Measurements from ENCODE around the gene BPIFA1. TPM values are rescaled to one million over a fixed set of nuclear protein-coding genes. Genes with fewer than 3 reads are reported as not detected.

BPIFA1 gene
- total RNA-seq, 4 donors from 2014 or later = not detected

GRCh38 chr20:33257237-33257636 is 21.4 kb downstream of the BPIFA1 start:
- no peak for ATAC-seq
- in situ Hi-C loops (cut with MboI; ENCODE audit: low sequenced_read_pairs in 4 of 4) (no loop called here), intact Hi-C loops (cut with DNase I; ENCODE audit: low total_unique reads) (no loop called here)

GRCh38 chr20:33259371-33259770 is 23.6 kb downstream of the BPIFA1 start:
- Histone ChIP-seq H3K27ac (no peak overlapping the region), H3K9me3 (no peaks in the 10 kb centered on the region), H3K27me3 (peaks cover 0 to 9% (median 6%) of the 10 kb centered on the region in 3 donors), H3K36me3 (no peaks in the 10 kb centered on the region), H3K4me1 (no peaks in the 10 kb centered on the region), H3K4me3 (no peak overlapping the region)
- intact Hi-C loops (cut with DNase I; ENCODE audit: low total_unique reads) (no loop called here), in situ Hi-C loops (cut with MboI; ENCODE audit: low sequenced_read_pairs in 4 of 4) (no loop called here)
- no peak for TF ChIP-seq CTCF (IDR thresholded peaks at IDR 0.05 in 4 of 5, conservative IDR thresholded peaks at IDR 0.05 in 1 of 5)
- TF ChIP-seq POLR2A (IDR thresholded peaks at IDR 0.05) = no peak
- ATAC-seq = no peak
- DNase-seq = no peak

More at GRCh38 chr20:33257237-33257636, 21.4 kb downstream of the BPIFA1 start:
- Histone ChIP-seq H3K27ac (no peak overlapping the region), H3K36me3 (no peaks in the 10 kb centered on the region), H3K4me3 (no peak overlapping the region), H3K27me3 (peaks cover 0 to 10% (median 9%) of the 10 kb centered on the region in 3 donors), H3K4me1 (no peaks in the 10 kb centered on the region), H3K9me3 (no peaks in the 10 kb centered on the region)
- TF ChIP-seq CTCF (IDR thresholded peaks at IDR 0.05 in 4 of 5, conservative IDR thresholded peaks at IDR 0.05 in 1 of 5) (no peak), POLR2A (IDR thresholded peaks at IDR 0.05) (no peak)
- no peak for DNase-seq

GRCh38 chr20:33261465-33261864 is 25.7 kb downstream of the BPIFA1 start:
- Histone ChIP-seq H3K4me1 (no peaks in the 10 kb centered on the region), H3K4me3 (no peak overlapping the region), H3K27me3 (peaks cover 0 to 6% (median 5%) of the 10 kb centered on the region in 3 donors), H3K9me3 (no peaks in the 10 kb centered on the region), H3K36me3 (no peaks in the 10 kb centered on the region), H3K27ac (no peak overlapping the region)
- TF ChIP-seq POLR2A (IDR thresholded peaks at IDR 0.05) (no peak), CTCF (IDR thresholded peaks at IDR 0.05 in 4 of 5, conservative IDR thresholded peaks at IDR 0.05 in 1 of 5) (no peak)
- DNase-seq (no peak), ATAC-seq (no peak)
- intact Hi-C loops (cut with DNase I; ENCODE audit: low total_unique reads) = no loop called here
- in situ Hi-C loops (cut with MboI; ENCODE audit: low sequenced_read_pairs in 4 of 4) = no loop called here

GRCh38 chr20:33262658-33263065 is 26.9 kb downstream of the BPIFA1 start:
- H3K27ac ChIP-seq = no peak overlapping the region
- no peak for DNase-seq
- H3K4me3 ChIP-seq = no peak overlapping the region
- intact Hi-C loops (cut with DNase I; ENCODE audit: low total_unique reads) (no loop called here), in situ Hi-C loops (cut with MboI; ENCODE audit: low sequenced_read_pairs in 4 of 4) (no loop called here)
- H3K4me1 ChIP-seq = no peaks in the 10 kb centered on the region
- H3K27me3 ChIP-seq = peaks cover 0 to 9% (median 5%) of the 10 kb centered on the region in 3 donors
- TF ChIP-seq CTCF (IDR thresholded peaks at IDR 0.05 in 4 of 5, conservative IDR thresholded peaks at IDR 0.05 in 1 of 5) (no peak), POLR2A (IDR thresholded peaks at IDR 0.05) (no peak)
- H3K36me3 ChIP-seq = no peaks in the 10 kb centered on the region
- no peaks in the 10 kb centered on the region for H3K9me3 ChIP-seq
- no peak for ATAC-seq

GRCh38 chr20:33263784-33264183 is 28.0 kb downstream of the BPIFA1 start:
- intact Hi-C loops (cut with DNase I; ENCODE audit: low total_unique reads) = no loop called here
- no peak for DNase-seq
- TF ChIP-seq POLR2A (IDR thresholded peaks at IDR 0.05) (no peak), CTCF (IDR thresholded peaks at IDR 0.05 in 4 of 5, conservative IDR thresholded peaks at IDR 0.05 in 1 of 5) (no peak)
- no peak overlapping the region for H3K27ac ChIP-seq
- no peaks in the 10 kb centered on the region for H3K36me3 ChIP-seq
- H3K4me3 ChIP-seq = no peak overlapping the region
- no peak for ATAC-seq
- in situ Hi-C loops (cut with MboI; ENCODE audit: low sequenced_read_pairs in 4 of 4) = no loop called here
- no peaks in the 10 kb centered on the region for H3K9me3 ChIP-seq
- no peaks in the 10 kb centered on the region for H3K4me1 ChIP-seq
- H3K27me3 ChIP-seq = peaks cover 0 to 13% (median 5%) of the 10 kb centered on the region in 3 donors
